ENCODE data around the gene FBXW7. TPM values are rescaled to one million over a fixed set of nuclear protein-coding genes. Genes with fewer than 3 reads are reported as not detected.

FBXW7 gene
- polyA plus RNA-seq, 2 of the 4 experiments (the other 2 are of a cell fraction): 7.2 to 12.5 TPM

DNA sequence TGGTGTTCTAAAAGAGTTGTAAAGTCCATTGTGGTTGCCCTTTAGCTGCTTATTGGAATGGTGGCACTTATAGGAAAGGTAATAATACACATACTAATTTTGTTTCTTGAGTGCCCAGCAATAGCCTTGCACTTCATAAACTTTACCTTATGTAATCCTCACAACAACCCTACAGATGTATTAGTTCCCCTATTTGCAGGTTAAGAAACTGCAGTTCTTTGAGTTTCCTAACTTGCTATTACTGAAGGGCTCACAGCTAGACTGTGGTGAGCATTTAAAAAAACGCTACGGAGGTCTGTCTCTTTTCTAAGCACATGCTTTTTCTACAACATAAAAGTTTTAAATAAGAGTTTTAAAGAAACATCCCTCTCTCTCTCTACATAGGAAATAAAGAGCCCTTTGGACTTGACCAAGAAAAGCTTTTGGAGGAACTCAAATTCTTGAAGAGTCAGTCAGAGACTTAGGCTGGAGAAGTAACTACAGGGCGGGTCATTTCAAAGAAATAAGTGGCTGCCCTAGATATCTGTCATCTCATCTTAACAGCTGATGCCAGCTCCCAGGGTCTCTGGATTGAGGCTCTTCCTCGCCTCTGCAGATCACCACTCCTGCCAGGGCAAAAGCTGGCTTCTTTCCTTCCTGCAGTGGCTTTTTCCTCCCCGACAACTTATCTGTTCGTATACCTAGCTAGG is 42.0 kb upstream of the FBXW7 start (continued):
- TF ChIP-seq, protein P1, sequence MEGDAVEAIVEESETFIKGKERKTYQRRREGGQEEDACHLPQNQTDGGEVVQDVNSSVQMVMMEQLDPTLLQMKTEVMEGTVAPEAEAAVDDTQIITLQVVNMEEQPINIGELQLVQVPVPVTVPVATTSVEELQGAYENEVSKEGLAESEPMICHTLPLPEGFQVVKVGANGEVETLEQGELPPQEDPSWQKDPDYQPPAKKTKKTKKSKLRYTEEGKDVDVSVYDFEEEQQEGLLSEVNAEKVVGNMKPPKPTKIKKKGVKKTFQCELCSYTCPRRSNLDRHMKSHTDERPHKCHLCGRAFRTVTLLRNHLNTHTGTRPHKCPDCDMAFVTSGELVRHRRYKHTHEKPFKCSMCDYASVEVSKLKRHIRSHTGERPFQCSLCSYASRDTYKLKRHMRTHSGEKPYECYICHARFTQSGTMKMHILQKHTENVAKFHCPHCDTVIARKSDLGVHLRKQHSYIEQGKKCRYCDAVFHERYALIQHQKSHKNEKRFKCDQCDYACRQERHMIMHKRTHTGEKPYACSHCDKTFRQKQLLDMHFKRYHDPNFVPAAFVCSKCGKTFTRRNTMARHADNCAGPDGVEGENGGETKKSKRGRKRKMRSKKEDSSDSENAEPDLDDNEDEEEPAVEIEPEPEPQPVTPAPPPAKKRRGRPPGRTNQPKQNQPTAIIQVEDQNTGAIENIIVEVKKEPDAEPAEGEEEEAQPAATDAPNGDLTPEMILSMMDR (IDR thresholded peaks at IDR 0.05): no peak
- TF ChIP-seq, protein P2, sequence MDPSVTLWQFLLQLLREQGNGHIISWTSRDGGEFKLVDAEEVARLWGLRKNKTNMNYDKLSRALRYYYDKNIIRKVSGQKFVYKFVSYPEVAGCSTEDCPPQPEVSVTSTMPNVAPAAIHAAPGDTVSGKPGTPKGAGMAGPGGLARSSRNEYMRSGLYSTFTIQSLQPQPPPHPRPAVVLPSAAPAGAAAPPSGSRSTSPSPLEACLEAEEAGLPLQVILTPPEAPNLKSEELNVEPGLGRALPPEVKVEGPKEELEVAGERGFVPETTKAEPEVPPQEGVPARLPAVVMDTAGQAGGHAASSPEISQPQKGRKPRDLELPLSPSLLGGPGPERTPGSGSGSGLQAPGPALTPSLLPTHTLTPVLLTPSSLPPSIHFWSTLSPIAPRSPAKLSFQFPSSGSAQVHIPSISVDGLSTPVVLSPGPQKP (IDR thresholded peaks at IDR 0.05; ENCODE audit: low read depth, low read length): no peak

DNA sequence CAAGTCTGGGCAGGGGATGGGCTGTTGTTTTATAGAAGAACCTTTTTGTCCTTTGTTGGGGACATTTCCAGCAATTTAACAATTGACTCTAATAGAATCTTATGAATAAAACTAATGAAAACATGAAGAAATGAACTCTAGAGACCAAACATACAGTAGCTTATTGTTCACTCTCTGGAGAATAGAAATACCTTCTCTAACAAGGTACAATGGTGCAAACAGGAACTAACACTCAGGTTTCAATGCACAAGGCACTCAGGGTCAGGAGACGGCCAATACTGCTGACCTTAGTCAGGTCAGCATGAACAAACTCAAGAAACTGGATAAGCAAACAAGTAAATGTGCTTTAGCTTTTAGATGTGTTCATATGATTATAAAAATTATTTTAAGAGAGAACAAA is 39.6 kb upstream of the FBXW7 start:
- CTCF ChIA-PET: no interaction called here
- no peak overlapping the region for H3K27ac ChIP-seq
- WGBS (ENCODE audit: missing lambda C conversion rate): 61% methylated on average over 1 of the region's 1 CpG
- ATAC-seq (no peak), FAIRE-seq (no peak), DNase-seq (ENCODE audit: low read depth in 1 of 2, low spot score in 1 of 2) (no peak)
- no peak for TF ChIP-seq CEBPB (IDR thresholded peaks at IDR 0.05)
- no peak for TF ChIP-seq ZNF302 (CRISPR knock-in tag; IDR thresholded peaks at IDR 0.05)
- no peak for TF ChIP-seq SREBF2 (IDR thresholded peaks at IDR 0.05)
- no peak for TF ChIP-seq MYC (IDR thresholded peaks at IDR 0.05; ENCODE audit: borderline replicate concordance, low read length)
- no peak for TF ChIP-seq FOSL2 (IDR thresholded peaks at IDR 0.05)
- no peak for TF ChIP-seq FOSL2 (CRISPR knock-in tag; IDR thresholded peaks at IDR 0.05)
- TF ChIP-seq FOXS1 (CRISPR knock-in tag; IDR thresholded peaks at IDR 0.05): no peak
- TF ChIP-seq, protein P3, sequence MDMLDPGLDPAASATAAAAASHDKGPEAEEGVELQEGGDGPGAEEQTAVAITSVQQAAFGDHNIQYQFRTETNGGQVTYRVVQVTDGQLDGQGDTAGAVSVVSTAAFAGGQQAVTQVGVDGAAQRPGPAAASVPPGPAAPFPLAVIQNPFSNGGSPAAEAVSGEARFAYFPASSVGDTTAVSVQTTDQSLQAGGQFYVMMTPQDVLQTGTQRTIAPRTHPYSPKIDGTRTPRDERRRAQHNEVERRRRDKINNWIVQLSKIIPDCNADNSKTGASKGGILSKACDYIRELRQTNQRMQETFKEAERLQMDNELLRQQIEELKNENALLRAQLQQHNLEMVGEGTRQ (IDR thresholded peaks at IDR 0.05): no peak
- TF ChIP-seq, protein P4, sequence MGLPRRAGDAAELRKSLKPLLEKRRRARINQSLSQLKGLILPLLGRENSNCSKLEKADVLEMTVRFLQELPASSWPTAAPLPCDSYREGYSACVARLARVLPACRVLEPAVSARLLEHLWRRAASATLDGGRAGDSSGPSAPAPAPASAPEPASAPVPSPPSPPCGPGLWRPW (IDR thresholded peaks at IDR 0.05): no peak
- TF ChIP-seq RNF2 (IDR thresholded peaks at IDR 0.05; ENCODE audit: borderline replicate concordance, low read depth): no peak
- TF ChIP-seq, protein P5, sequence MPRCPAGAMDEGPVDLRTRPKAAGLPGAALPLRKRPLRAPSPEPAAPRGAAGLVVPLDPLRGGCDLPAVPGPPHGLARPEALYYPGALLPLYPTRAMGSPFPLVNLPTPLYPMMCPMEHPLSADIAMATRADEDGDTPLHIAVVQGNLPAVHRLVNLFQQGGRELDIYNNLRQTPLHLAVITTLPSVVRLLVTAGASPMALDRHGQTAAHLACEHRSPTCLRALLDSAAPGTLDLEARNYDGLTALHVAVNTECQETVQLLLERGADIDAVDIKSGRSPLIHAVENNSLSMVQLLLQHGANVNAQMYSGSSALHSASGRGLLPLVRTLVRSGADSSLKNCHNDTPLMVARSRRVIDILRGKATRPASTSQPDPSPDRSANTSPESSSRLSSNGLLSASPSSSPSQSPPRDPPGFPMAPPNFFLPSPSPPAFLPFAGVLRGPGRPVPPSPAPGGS (IDR thresholded peaks at IDR 0.05): no peak
- TF ChIP-seq, protein P1 (IDR thresholded peaks at IDR 0.05): no peak
- TF ChIP-seq JUN (IDR thresholded peaks at IDR 0.05): no peak
- no peak for TF ChIP-seq SMC3 (IDR thresholded peaks at IDR 0.05)
- TF ChIP-seq, protein P2 (IDR thresholded peaks at IDR 0.05; ENCODE audit: low read depth, low read length): no peak
- no peaks in the 10 kb centered on the region for H3K4me1 ChIP-seq
- no peak overlapping the region for H3K4me2 ChIP-seq
- POLR2A ChIA-PET: no interaction called here
- H3K4me3 ChIP-seq: no peak overlapping the region
- no peaks in the 10 kb centered on the region for H3K9me3 ChIP-seq

All from A549 (cell line).